IMR-90 (cell line): ENCODE data around the gene USB1. TPM values are rescaled to one million over a fixed set of nuclear protein-coding genes. Genes with fewer than 3 reads are reported as not detected.

Source experiments
- ATAC-seq: fragments of 200-7000 bp; cut with Tn5 transposase; 2 replicates; pipeline ENCODE4 v1.9.1; 2020; ENCODE audit warnings: low read depth, mild to moderate bottlenecking, moderate library complexity
- BruUV-seq: library from RNA; stranded (reverse); fragments of 400-500 nt; replicated peaks from 2 replicates; lab custom pipeline; 2021; lab: Mats Ljungman, UMichigan
- CTCF ChIA-PET: fragments of 300-600 bp; formaldehyde crosslinking; extraction: SDS; loops from one replicate; lab custom pipeline; 2021; ENCODE audit warnings: antibody characterized with exemption; lab: Yijun Ruan, JAX
- POLR2A ChIA-PET: fragments of 300-600 bp; sonication (Branson Sonifier 250); formaldehyde crosslinking; loops from one replicate; lab custom pipeline; 2022; ENCODE audit warnings: antibody characterized with exemption; ENCODE audit not compliant: unreplicated experiment; lab: Charles Lee
- DNase-seq: peaks from one replicate; pipeline ENCODE4 v3.0.0; 2013
- H2AFZ ChIP-seq: replicated peaks from 2 replicates; pipeline ENCODE3; 2013; ENCODE audit warnings: low read length, mild to moderate bottlenecking; ENCODE audit not compliant: poor library complexity
- H2AK5ac ChIP-seq: 2 replicates; pipeline ENCODE4 v1.6.1; 2013; ENCODE audit warnings: low read depth, low read length, inconsistent platforms
- H2AK9ac ChIP-seq: replicated peaks from 2 replicates; pipeline ENCODE3; 2013; ENCODE audit warnings: mild to moderate bottlenecking, low read depth, low read length, moderate library complexity; ENCODE audit not compliant: poor library complexity
- H2BK120ac ChIP-seq: 2 replicates; pipeline ENCODE4 v1.6.1; 2013; ENCODE audit warnings: low read depth, low read length, inconsistent platforms
- H2BK15ac ChIP-seq: 3 replicates; pipeline ENCODE4 v1.6.1; 2013; ENCODE audit warnings: low read depth, low read length, inconsistent platforms
- H2BK20ac ChIP-seq: 2 replicates; pipeline ENCODE4 v1.6.1; 2013; ENCODE audit warnings: low read depth, mild to moderate bottlenecking, inconsistent platforms, low read length, moderate library complexity
- H2BK5ac ChIP-seq: 2 replicates; pipeline ENCODE4 v1.6.1; 2013; ENCODE audit warnings: mild to moderate bottlenecking, low read depth, low read length, inconsistent platforms; ENCODE audit not compliant: poor library complexity, severe bottlenecking
- H3K14ac ChIP-seq: replicated peaks from 2 replicates; pipeline ENCODE4 v1.6.1; 2013; ENCODE audit warnings: low read depth, low read length, inconsistent platforms
- H3K18ac ChIP-seq: 2 replicates; pipeline ENCODE4 v1.6.1; 2013; ENCODE audit warnings: low read depth, low read length, control low read depth
- H3K23ac ChIP-seq: 2 replicates; pipeline ENCODE4 v1.6.1; 2013; ENCODE audit warnings: low read depth, low read length, inconsistent platforms
- H3K27ac ChIP-seq: 2 replicates; pipeline ENCODE4 v1.5.1; 2013; ENCODE audit warnings: mild to moderate bottlenecking, control low read depth, low read length; ENCODE audit not compliant: insufficient read depth
- H3K27me3 ChIP-seq: 2 replicates; pipeline ENCODE4 v1.6.1; 2013; ENCODE audit warnings: low read length; ENCODE audit not compliant: control insufficient read depth, insufficient read depth
- H3K36me3 ChIP-seq: 2 replicates; pipeline ENCODE4 v1.6.1; 2013; ENCODE audit warnings: low read length, mixed read lengths; ENCODE audit not compliant: control insufficient read depth, insufficient read depth
- H3K4ac ChIP-seq: 2 replicates; pipeline ENCODE4 v1.6.1; 2013; ENCODE audit warnings: low read depth, low read length, inconsistent platforms
- H3K4me1 ChIP-seq: 2 replicates; pipeline ENCODE4 v1.6.1; 2013; ENCODE audit warnings: low read length, mixed read lengths; ENCODE audit not compliant: control insufficient read depth, insufficient read depth
- H3K4me2 ChIP-seq: 2 replicates; pipeline ENCODE4 v1.6.1; 2013; ENCODE audit warnings: low read depth, mild to moderate bottlenecking, control low read depth, low read length, moderate library complexity
- H3K4me3 ChIP-seq: 2 replicates; pipeline ENCODE4 v1.5.1; 2013; ENCODE audit warnings: low read depth, mild to moderate bottlenecking, control low read depth, low read length, moderate library complexity; ENCODE audit not compliant: insufficient read depth
- H3K56ac ChIP-seq: 2 replicates; pipeline ENCODE4 v1.6.1; 2013; ENCODE audit warnings: low read length, inconsistent platforms; ENCODE audit not compliant: insufficient read depth; ENCODE audit errors: extremely low read depth
- H3K79me1 ChIP-seq, 2 experiments: 2 replicates each; pipeline ENCODE4 v1.6.1; 2013; ENCODE audit warnings: low read length in 2 of 2, inconsistent platforms in 1 of 2, low read depth in 1 of 2
- H3K9ac ChIP-seq: 2 replicates; pipeline ENCODE4 v1.6.1; 2013; ENCODE audit warnings: low read depth, low read length, control low read depth
- H3K9me1 ChIP-seq: 2 replicates; pipeline ENCODE4 v1.6.1; 2013; ENCODE audit warnings: low read length, inconsistent platforms; ENCODE audit not compliant: insufficient read depth
- H3K9me3 ChIP-seq: 2 replicates; pipeline ENCODE4 v1.6.1; 2013; ENCODE audit warnings: low read length; ENCODE audit not compliant: control insufficient read depth, insufficient read depth
- H4K20me1 ChIP-seq: 2 replicates; pipeline ENCODE4 v1.6.1; 2013; ENCODE audit warnings: low read length, inconsistent platforms; ENCODE audit not compliant: insufficient read depth
- H4K5ac ChIP-seq: 2 replicates; pipeline ENCODE4 v1.6.1; 2013; ENCODE audit warnings: mild to moderate bottlenecking, low read depth, low read length, control low read depth
- H4K8ac ChIP-seq, 2 experiments: 2 replicates each; pipeline ENCODE4 v1.6.1; 2013; ENCODE audit warnings: low read depth in 2 of 2, low read length in 2 of 2, control low read depth in 1 of 2, inconsistent platforms in 1 of 2
- H4K91ac ChIP-seq: 2 replicates; pipeline ENCODE4 v1.6.1; 2013; ENCODE audit warnings: low read depth, low read length, inconsistent platforms; ENCODE audit not compliant: insufficient read depth
- BHLHE40 ChIP-seq: fragments of 150-350 bp; IDR thresholded peaks from 2 replicates; pipeline ENCODE4 v1.6.1; 2016; ENCODE audit warnings: mild to moderate bottlenecking, low read depth, low read length
- CEBPB ChIP-seq: IDR thresholded peaks from 2 replicates; pipeline ENCODE4 v1.6.1; 2012; ENCODE audit warnings: low read depth, low read length, improper control_type of control experiment
- CHD1 ChIP-seq: IDR thresholded peaks from 2 replicates; pipeline ENCODE4 v1.6.1; 2012; ENCODE audit warnings: low read depth, low read length, improper control_type of control experiment
- FOS ChIP-seq: fragments of 150-350 bp; IDR thresholded peaks from 2 replicates; pipeline ENCODE4 v1.6.1; 2016; ENCODE audit warnings: low read depth, low read length
- MAFK ChIP-seq: IDR thresholded peaks from 2 replicates; pipeline ENCODE4 v1.6.1; 2012; ENCODE audit warnings: low read depth, low read length, improper control_type of control experiment
- MAZ ChIP-seq: IDR thresholded peaks from 2 replicates; pipeline ENCODE4 v1.6.1; 2012; ENCODE audit warnings: low read depth, mild to moderate bottlenecking, low read length, improper control_type of control experiment, moderate library complexity, borderline replicate concordance
- MXI1 ChIP-seq: IDR thresholded peaks from 2 replicates; pipeline ENCODE4 v1.6.1; 2012; ENCODE audit warnings: low read depth, mild to moderate bottlenecking, low read length, moderate library complexity, borderline replicate concordance
- NFE2L2 ChIP-seq: fragments of 150-350 bp; IDR thresholded peaks from 2 replicates; pipeline ENCODE4 v1.6.1; 2016; ENCODE audit warnings: low read depth, mild to moderate bottlenecking, low read length
- POLR2A ChIP-seq: IDR thresholded peaks from 2 replicates; pipeline ENCODE4 v1.6.1; 2012; ENCODE audit warnings: mild to moderate bottlenecking, low read depth, low read length
- RAD21 ChIP-seq: IDR thresholded peaks from 2 replicates; pipeline ENCODE4 v1.6.1; 2012; ENCODE audit warnings: low read length, improper control_type of control experiment
- RCOR1 ChIP-seq: IDR thresholded peaks from 2 replicates; pipeline ENCODE4 v1.6.1; 2012; ENCODE audit warnings: mild to moderate bottlenecking, low read length, improper control_type of control experiment; ENCODE audit not compliant: insufficient replicate concordance
- RFX5 ChIP-seq: IDR thresholded peaks from 2 replicates; pipeline ENCODE4 v1.8.0; 2012; ENCODE audit warnings: low read depth, mild to moderate bottlenecking, low read length, moderate library complexity
- SMC3 ChIP-seq: fragments of 150-350 bp; IDR thresholded peaks from 2 replicates; pipeline ENCODE4 v1.6.1; 2016; ENCODE audit warnings: low read depth, mild to moderate bottlenecking, antibody characterized with exemption, low read length, moderate library complexity
- WGBS, 2 experiments: methylation state at CpG; one replicate each; pipeline versions ENCODE4 v1.1.5 to v1.1.7; 2013; ENCODE audit warnings: missing lambda C conversion rate in 2 of 2; ENCODE audit not compliant: insufficient read length in 1 of 2; ENCODE audit errors: extremely low coverage in 2 of 2; 5-methylcytosine and 5-hydroxymethylcytosine counted together
- dilution Hi-C: fragments of 300-500 bp; cut with HindIII; formaldehyde crosslinking; loops from one replicate; pipeline ENCODE4 v1.14.3; 2018; ENCODE audit warnings: low sequenced_read_pairs; ENCODE audit not compliant: unreplicated experiment
- in situ Hi-C: fragments of 300-500 bp; cut with MboI; formaldehyde crosslinking; loops from 3 replicates; pipeline ENCODE4 v1.14.3; 2019; ENCODE audit warnings: low sequenced_read_pairs, inconsistent platforms, mixed read lengths
- intact Hi-C: fragments of 100-400 bp; cut with micrococcal nuclease; formaldehyde crosslinking; loops from 2 replicates; pipeline ENCODE4 v1.10.0; 2022
- polyA plus RNA-seq, 3 experiments: library from polyadenylated mRNA; depleted of rRNA; stranded (reverse); fragments of >200 nt; gene quantifications; 2 replicates each; pipeline ENCODE4 v1.2.3, GENCODE V29; 2012; ENCODE audit warnings: low replicate concordance in 1 of 3
- total RNA-seq: library from RNA; depleted of rRNA; stranded (reverse); fragments of >200 nt; gene quantifications from 2 replicates; pipeline ENCODE4 v1.2.3, GENCODE V29; 2012
- TF ChIP-seq, protein P1 (sequence below): fragments of 150-350 bp; IDR thresholded peaks from 2 replicates; pipeline ENCODE4 v1.6.1; 2017; ENCODE audit warnings: mild to moderate bottlenecking, antibody characterized with exemption, low read length, low read depth
- TF ChIP-seq, protein P2 (sequence below): conservative IDR thresholded peaks from 2 replicates; pipeline ENCODE4 v1.5.1; 2012; ENCODE audit warnings: mild to moderate bottlenecking, low read depth, low read length, improper control_type of control experiment
- TF ChIP-seq, protein P3 (sequence below): fragments of 150-350 bp; IDR thresholded peaks from 2 replicates; pipeline ENCODE4 v1.6.1; 2016; ENCODE audit warnings: low read depth, mild to moderate bottlenecking, low read length, moderate library complexity, borderline replicate concordance

USB1 gene
- total and polyA plus RNA-seq, 2 of the 4 experiments (the other 2 are of a cell fraction), result 45.9 to 94.9 TPM

DNA sequence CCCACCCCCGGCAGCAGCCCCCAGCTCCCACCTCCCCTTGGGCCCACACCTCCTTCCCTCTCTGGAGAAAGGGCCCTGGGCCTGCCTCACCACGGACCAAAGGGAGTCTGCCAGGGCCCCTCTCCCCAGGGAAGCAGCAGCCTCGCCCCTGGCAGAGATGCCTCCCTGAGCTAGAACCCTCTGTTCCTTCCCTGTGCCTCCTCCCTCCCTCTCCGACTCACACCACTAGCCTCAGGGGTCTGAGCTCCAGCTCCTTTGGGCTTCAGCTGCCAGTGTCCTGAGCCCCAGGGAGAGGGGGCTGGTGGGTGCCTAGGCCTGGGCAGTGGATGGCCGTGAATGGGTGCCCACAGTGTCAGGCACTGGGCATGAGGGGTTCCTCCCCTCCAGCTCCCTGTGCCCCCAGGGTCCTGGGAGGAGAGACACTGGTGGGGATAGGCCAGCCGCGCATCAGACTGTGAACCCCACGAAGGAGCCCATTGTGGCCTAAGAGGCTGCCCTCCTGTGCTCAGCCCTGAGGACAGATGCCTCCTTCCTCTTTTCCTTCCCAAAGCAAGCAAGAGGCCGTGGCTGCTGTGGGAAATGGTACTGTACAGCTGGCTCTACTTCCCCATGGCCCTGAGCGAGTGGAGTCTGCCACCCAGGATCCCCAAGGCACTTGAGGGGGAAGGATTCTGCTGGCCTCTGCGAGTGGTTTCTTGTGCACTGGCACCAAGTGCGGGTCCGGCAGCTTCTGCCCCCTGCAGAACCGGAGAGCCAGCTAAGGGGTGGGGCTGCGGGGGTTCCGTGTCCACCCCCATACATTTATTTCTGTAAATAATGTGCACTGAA is 45.1 kb downstream of the USB1 start:
- Histone ChIP-seq H3K23ac (no peak overlapping the region), H2BK5ac (no peak overlapping the region), H3K4me1 (no peaks in the 10 kb centered on the region), H2AK9ac (no peak overlapping the region), H3K14ac (no peak overlapping the region), H3K4me3 (no peak overlapping the region), H3K9ac (no peak overlapping the region), H2AK5ac (no peak overlapping the region), H3K9me1 (no peaks in the 10 kb centered on the region), H3K4me2 (no peak overlapping the region), H3K18ac (no peak overlapping the region), H4K8ac (no peak overlapping the region), H2AFZ (no peak overlapping the region), H3K36me3 (no peaks in the 10 kb centered on the region), H4K91ac (no peak overlapping the region), H3K4ac (no peak overlapping the region), H3K27me3 (peaks cover 10% of the 10 kb centered on the region), H2BK120ac (no peak overlapping the region), H2BK15ac (no peak overlapping the region), H3K79me1 (no peaks in the 10 kb centered on the region), H3K56ac (no peak overlapping the region), H4K20me1 (no peaks in the 10 kb centered on the region), H2BK20ac (no peak overlapping the region), H3K9me3 (no peaks in the 10 kb centered on the region), H4K5ac (no peak overlapping the region), H3K27ac (no peak overlapping the region)
- ATAC-seq (no peak), DNase-seq (no peak)
- TF ChIP-seq RFX5 (no peak), MXI1 (no peak), BHLHE40 (no peak), POLR2A (no peak), SMC3 (no peak), CEBPB (no peak), MAFK (no peak), MAZ (no peak), FOS (no peak), CHD1 (no peak), NFE2L2 (no peak), RAD21 (no peak), RCOR1 (no peak)
- TF ChIP-seq, protein P1, sequence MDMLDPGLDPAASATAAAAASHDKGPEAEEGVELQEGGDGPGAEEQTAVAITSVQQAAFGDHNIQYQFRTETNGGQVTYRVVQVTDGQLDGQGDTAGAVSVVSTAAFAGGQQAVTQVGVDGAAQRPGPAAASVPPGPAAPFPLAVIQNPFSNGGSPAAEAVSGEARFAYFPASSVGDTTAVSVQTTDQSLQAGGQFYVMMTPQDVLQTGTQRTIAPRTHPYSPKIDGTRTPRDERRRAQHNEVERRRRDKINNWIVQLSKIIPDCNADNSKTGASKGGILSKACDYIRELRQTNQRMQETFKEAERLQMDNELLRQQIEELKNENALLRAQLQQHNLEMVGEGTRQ, result no peak
- TF ChIP-seq, protein P2, sequence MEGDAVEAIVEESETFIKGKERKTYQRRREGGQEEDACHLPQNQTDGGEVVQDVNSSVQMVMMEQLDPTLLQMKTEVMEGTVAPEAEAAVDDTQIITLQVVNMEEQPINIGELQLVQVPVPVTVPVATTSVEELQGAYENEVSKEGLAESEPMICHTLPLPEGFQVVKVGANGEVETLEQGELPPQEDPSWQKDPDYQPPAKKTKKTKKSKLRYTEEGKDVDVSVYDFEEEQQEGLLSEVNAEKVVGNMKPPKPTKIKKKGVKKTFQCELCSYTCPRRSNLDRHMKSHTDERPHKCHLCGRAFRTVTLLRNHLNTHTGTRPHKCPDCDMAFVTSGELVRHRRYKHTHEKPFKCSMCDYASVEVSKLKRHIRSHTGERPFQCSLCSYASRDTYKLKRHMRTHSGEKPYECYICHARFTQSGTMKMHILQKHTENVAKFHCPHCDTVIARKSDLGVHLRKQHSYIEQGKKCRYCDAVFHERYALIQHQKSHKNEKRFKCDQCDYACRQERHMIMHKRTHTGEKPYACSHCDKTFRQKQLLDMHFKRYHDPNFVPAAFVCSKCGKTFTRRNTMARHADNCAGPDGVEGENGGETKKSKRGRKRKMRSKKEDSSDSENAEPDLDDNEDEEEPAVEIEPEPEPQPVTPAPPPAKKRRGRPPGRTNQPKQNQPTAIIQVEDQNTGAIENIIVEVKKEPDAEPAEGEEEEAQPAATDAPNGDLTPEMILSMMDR, result no peak
- TF ChIP-seq, protein P3, sequence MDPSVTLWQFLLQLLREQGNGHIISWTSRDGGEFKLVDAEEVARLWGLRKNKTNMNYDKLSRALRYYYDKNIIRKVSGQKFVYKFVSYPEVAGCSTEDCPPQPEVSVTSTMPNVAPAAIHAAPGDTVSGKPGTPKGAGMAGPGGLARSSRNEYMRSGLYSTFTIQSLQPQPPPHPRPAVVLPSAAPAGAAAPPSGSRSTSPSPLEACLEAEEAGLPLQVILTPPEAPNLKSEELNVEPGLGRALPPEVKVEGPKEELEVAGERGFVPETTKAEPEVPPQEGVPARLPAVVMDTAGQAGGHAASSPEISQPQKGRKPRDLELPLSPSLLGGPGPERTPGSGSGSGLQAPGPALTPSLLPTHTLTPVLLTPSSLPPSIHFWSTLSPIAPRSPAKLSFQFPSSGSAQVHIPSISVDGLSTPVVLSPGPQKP, result no peak
- intact Hi-C loops (no loop called here), in situ Hi-C loops (no loop called here), dilution Hi-C loops (no loop called here)
- ChIA-PET POLR2A (no interaction called here), CTCF (no interaction called here)
- WGBS, 2 experiments, result no CpG with 5 or more reads among the region's 16 CpGs
- BruUV-seq, result no TSS peak
